GM21526 (cell line): ENCODE measurements around the gene CD209.
"Not testable (repeated sequence)": the region's sequence is repeated elsewhere in the genome, so short reads cannot be mapped to it uniquely, and the experiment has no call there.

ENCODE experiments used
- ATAC-seq: cut with Tn5 transposase; IDR thresholded peaks from one replicate; pipeline ENCODE4 v1.9.1; 2021; ENCODE audit warnings: moderate library complexity; ENCODE audit not compliant: unreplicated experiment, low FRiP score

The CD209 gene

GRCh38 chr19:7746903-7747884, at the start of gene CD209:
TSS of gene CD209 (minus strand) at chr19:7747534. CDS start at chr19:7747511, 23 bp downstream.
- no peak for ATAC-seq

- ATAC-seq = no peak
Measured at GRCh38 chr19:7795555-7796161, 48.3 kb upstream of the CD209 start.

DNA sequence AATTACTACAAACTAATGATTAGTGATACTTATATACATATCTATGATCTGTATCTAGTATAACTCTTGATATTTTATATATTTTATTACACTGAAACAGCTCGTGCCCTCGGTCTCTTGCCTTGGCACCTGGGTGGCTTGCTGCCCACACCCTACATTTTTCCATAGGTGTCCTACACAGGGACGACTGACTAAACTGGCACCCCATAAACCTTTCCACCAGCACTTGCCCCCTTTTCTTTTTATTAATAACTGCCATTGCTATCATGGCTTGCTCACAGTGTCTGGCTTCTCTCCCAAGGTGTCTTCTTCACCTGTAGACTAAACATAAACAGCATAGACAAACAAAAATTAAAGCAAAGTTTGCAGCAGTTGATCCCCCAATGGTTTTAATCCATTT, 46.2 kb upstream of the CD209 start:
- ATAC-seq = no peak

DNA sequence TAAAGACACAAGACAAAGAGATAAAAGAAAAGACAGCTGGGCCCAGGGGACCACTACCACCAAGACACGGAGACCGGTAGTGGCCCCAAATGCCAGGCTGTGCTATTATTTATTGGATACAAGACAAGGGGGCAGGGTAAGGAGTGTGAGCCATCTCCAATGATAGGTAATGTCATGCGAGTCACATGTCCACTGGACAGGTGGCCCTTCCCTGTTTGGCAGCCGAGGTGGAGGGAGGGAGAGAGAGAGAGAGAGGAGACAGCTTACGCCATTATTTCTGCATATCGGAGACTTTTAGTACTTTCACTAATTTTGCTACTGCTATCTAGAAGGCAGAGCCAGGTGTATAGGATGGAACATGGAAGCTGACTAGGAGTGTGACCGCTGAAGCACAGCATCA, 45.4 kb upstream of the CD209 start:
- ATAC-seq = not testable (repeated sequence)

GRCh38 chr19:7792281-7792680, 44.9 kb upstream of the CD209 start:
- ATAC-seq = no peak

DNA sequence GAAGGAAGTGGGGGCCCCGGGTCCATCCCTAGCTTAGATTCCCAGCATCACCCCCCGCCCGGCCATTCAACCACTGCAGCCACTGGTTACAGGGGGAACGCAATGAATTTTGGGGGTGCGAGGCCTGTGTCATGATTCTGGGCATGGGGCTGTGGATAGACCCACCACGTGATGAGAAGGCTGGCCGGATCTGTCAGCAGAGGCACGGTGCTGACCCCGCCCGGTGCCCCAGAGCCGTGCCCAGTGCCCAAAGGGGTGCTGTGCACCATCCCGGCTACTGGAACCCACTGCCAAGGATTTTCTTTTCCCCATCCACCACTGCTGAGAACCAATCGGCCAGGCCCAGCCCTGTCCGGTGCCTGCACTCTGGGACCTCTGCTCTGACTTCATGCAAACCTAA, 43.1 kb upstream of the CD209 start:
- ATAC-seq = no peak

DNA sequence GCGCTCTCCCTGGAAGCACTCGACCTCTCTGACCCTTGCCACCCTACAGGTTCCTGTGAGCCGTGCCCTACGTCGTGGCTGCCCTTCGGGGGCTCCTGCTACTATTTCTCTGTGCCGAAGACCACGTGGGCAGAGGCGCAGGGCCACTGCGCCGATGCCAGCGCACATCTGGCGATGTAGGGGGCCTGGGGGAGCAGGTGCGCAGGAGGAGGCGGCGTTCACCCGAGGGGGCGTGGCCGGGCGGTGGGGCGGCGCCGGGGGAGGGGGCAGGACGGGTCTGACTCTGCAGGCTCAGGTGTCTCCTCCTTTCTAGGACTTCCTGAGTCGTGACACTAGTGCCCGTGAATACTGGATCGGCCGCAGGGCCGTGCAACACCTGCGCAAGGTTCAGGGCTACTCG, 42.1 kb upstream of the CD209 start:
- no peak for ATAC-seq

DNA sequence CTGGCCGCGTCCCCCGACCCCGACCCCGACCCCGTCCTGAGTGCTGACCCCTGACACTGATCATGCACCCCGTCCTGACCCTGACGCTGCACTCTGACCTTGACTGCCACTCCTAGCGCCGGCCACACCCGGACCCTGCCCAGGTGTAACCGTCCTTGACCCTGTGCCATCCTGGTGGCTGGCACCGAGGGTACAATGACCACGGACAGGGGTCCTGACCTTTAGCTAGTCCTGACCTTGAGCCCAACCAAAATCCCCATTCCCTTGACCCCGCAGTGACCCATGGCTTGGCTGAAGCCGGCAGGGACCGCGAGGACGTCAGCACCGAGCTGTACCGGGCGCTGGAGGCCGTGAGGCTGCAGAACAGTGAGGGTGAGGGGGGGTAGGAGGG, 41.6 kb upstream of the CD209 start:
- ATAC-seq = no peak

GRCh38 chr19:7788178-7788932, 41.0 kb upstream of the CD209 start:
- ATAC-seq = no peak

DNA sequence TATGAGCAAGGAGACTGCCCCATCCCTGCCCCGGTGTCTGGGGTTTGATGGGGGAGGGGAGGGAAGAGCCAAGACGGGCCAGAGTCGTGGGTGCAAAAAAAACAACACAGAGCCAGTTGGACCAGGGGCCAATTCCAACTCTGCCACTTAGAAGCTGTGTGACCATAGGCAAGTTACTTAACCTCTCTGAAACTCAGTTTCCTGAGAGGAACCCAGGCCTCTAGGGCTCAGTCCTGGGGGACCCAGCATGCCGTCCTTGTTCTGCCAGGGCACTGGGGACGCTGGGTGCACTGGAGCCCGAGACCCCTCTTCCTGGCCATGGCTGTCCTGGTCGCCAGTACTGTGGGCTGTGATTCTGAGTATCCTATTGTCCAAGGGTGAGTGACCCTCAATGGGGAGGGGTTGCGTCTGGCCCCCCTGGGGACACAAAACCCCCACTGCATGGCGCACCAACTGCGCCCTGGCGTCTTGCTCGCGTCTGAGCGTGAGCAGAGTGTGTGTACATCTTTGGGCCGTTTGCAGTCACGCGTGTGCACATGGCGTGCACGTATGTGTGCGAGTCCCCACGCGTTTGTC, 40.4 kb upstream of the CD209 start:
- ATAC-seq = no peak

GRCh38 chr19:7787141-7787540, 39.8 kb upstream of the CD209 start:
- ATAC-seq = no peak

DNA sequence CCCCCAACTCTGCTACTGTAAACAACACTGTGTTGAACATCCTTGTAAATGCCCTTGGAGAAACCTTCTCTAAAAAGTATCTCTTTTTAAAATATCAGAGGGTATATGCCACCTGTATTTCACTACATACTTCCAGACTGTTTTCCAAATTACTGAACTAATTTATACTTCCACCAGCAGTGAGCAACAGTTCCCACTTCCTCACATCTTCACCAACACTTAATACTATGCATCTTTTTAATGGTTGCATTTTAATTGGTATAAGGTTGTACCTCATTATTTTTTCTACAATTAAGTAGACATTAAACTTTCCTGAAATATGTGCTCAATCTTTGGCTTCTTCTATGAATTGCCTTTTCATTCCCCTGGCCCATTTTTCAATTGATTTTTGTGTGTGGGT, 37.5 kb upstream of the CD209 start:
- no peak for ATAC-seq

DNA sequence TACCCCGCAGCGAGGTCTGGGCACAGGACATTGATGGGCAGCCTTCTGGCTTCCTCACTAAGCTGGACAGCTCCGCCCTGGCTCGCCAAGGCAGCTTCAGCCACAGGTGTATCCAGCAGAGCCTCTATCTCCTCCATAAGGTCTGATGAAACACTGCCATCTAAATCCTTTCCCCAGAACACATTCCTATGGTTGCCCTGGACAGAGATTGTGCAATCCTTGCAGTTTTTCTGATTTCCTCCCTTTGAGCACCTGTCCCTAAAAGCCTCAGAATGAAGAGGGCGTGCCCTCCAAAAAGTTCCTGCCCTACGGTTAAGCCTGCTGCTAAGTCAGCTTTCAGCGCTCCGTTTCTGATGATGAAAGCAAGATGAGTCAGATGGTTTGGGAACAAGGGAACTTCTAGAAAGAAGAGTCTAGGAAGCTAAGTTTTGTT, 36.7 kb upstream of the CD209 start:
- no peak for ATAC-seq

- no peak for ATAC-seq
Measured at GRCh38 chr19:7781157-7781556, 33.8 kb upstream of the CD209 start.

- ATAC-seq = no peak
Measured at GRCh38 chr19:7779631-7780486, 32.5 kb upstream of the CD209 start.

DNA sequence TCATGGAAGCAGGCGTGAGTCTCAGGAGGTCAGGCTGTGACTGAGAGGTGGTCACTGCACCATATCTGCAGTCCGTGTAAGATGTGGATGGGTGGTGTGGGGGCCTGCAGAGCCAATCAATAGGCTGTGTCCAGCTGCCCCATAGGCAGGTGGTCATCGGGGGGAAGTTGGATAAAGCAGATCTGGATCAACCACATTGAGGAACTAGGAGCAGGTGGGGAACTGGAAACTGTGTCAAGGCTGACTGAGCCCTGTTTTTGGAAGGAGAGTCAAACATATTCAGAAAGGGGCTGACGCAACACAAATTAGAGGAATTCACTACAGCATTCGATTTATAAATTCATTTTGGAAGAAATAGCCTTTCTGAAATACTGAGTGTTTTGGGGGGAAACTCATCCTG, 30.7 kb upstream of the CD209 start:
- ATAC-seq = no peak

GRCh38 chr19:7775761-7776160, 28.4 kb upstream of the CD209 start:
- no peak for ATAC-seq

DNA sequence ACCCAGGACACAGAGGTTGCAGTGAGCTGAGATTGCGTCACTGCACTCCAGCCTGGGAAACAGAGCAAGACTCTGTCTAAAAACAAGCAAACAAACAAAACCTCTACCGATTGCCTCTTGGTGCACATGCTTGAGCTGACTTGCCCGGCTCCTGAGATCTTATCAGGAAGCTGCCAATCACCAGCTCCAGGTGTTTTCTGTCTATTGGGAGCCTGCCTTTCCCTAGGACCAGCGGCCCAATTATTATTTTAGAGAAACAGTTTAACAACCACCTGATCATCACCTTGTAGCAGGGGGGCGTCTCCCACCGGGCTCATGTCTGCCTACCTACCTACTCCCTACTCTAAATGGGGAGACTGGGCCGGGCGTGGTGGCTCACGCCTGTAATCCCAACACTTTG, 26.5 kb upstream of the CD209 start:
- ATAC-seq = no peak

DNA sequence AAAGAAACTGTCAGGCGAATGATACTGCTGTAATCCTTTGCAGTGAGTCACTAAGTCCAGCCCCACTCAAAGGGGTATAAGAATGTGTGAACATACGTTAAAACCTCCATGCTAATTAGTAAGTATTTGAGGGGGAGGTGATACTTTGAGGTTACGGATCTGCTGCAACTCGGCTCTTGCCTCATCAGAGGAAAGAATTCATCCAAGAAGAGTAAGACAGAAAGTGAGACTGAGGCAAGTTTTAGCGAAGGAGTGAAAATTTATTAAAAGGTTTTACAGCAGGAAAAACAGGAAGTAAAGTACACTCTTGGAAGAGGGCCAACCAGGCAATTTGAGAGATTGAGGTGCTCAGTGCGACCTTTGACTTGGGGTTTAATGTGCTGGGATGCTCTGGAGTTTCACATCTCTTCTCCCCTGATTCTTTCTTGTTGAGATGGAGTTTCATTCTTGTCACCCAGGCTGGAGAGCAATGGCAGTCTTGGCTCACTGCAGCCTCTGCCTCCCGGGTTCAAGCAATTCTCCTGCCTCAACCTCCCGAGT, 25.5 kb upstream of the CD209 start:
- no peak for ATAC-seq

GRCh38 chr19:7771072-7771471, 23.7 kb upstream of the CD209 start:
- no peak for ATAC-seq
